ENCODE measurements around the gene MCRIP1.

GRCh38 chr17:81802048-81802758, 30.9 kb downstream of the MCRIP1 start:
- TF ChIP-seq ATF6 (CRISPR knock-in tag; IDR thresholded peaks at IDR 0.05) (no peak), PRRX2 (CRISPR knock-in tag; IDR thresholded peaks at IDR 0.05) (no peak), CTCF (IDR thresholded peaks at IDR 0.05) (no peak), ZBTB43 (CRISPR knock-in tag; IDR thresholded peaks at IDR 0.05) (no peak), ATF1 (CRISPR knock-in tag; IDR thresholded peaks at IDR 0.05) (no peak)
